NB4 (cell line): Measurements from ENCODE around the gene SMIM10L1.

Experiments
- DNase-seq: peaks from one replicate; pipeline ENCODE4 v3.0.0; 2010; ENCODE audit warnings: low read depth
- H3K4me3 ChIP-seq: one replicate; pipeline ENCODE4 v1.5.1; 2011; ENCODE audit warnings: mild to moderate bottlenecking, low read depth, low read length, moderate library complexity
- CTCF ChIP-seq: IDR thresholded peaks from one replicate; pipeline ENCODE4 v1.5.1; 2012; ENCODE audit warnings: low read depth, low read length
- MAX ChIP-seq: IDR thresholded peaks from 2 replicates; pipeline ENCODE4 v1.6.1; 2011; ENCODE audit warnings: low read depth, low read length
- MYC ChIP-seq: IDR thresholded peaks from 2 replicates; pipeline ENCODE4 v1.6.1; 2011; ENCODE audit warnings: low read depth, low read length
- POLR2A ChIP-seq: IDR thresholded peaks from 2 replicates; pipeline ENCODE4 v1.6.1; 2011; ENCODE audit warnings: mild to moderate bottlenecking; ENCODE audit not compliant: insufficient read length; ENCODE audit errors: extremely low read depth

Gene SMIM10L1

GRCh38 chr12:11152725-11153124 is 18.3 kb upstream of the SMIM10L1 start:
- no peak overlapping the region for H3K4me3 ChIP-seq
- no peak for DNase-seq
- TF ChIP-seq CTCF (no peak), POLR2A (no peak), MYC (no peak), MAX (no peak)

GRCh38 chr12:11154400-11154925 is 16.5 kb upstream of the SMIM10L1 start:
- H3K4me3 ChIP-seq, result no peak overlapping the region
- TF ChIP-seq MYC (no peak), MAX (no peak), CTCF (no peak), POLR2A (no peak)
- DNase-seq, result no peak

GRCh38 chr12:11158885-11159444 is 12.0 kb upstream of the SMIM10L1 start:
- no peak for TF ChIP-seq MYC
- no peak for TF ChIP-seq POLR2A
- no peak for TF ChIP-seq CTCF
- no peak for TF ChIP-seq MAX
- DNase-seq, result no peak
- H3K4me3 ChIP-seq, result no peak overlapping the region

GRCh38 chr12:11162502-11162901 is 8.5 kb upstream of the SMIM10L1 start:
- DNase-seq, result no peak
- no peak overlapping the region for H3K4me3 ChIP-seq
- no peak for TF ChIP-seq CTCF
- no peak for TF ChIP-seq POLR2A
- no peak for TF ChIP-seq MYC
- no peak for TF ChIP-seq MAX

GRCh38 chr12:11164384-11164783 is 6.6 kb upstream of the SMIM10L1 start:
- H3K4me3 ChIP-seq, result no peak overlapping the region
- DNase-seq, result no peak
- TF ChIP-seq MAX (no peak), CTCF (no peak), POLR2A (no peak), MYC (no peak)
